Common myeloid progenitor, CD34-positive (primary cell): ENCODE results near the gene PTPRM.

Experiments
- CTCF ChIA-PET: fragments of 350-600 bp; sonication (Branson Sonifier 250); formaldehyde crosslinking; loops from one replicate; lab custom pipeline; 2021; ENCODE audit warnings: antibody characterized with exemption; lab: Charles Lee
- POLR2A ChIA-PET: fragments of 350-600 bp; sonication (Branson Sonifier 250); formaldehyde crosslinking; loops from one replicate; lab custom pipeline; 2021; ENCODE audit warnings: antibody characterized with exemption; lab: Charles Lee
- DNase-seq, 3 donors: peaks; one replicate each; pipeline versions ENCODE4 v3.0.0 to v3.0.0-alpha.2; 2013
- H3K27ac ChIP-seq, 2 experiments: 1 replicate in 1 of 2; 2 replicates in 1 of 2; pipeline ENCODE4 v1.7.0; 2013; ENCODE audit warnings: inconsistent platforms in 2 of 2, low read length in 2 of 2, mild to moderate bottlenecking in 2 of 2, low read depth in 1 of 2, moderate library complexity in 1 of 2; ENCODE audit not compliant: severe bottlenecking in 2 of 2, insufficient read depth in 1 of 2, poor library complexity in 1 of 2
- H3K27me3 ChIP-seq, 5 experiments: replicated peaks in 2 of 5; 1 replicate in 3 of 5; 2 replicates in 2 of 5; pipeline versions ENCODE4 v1.6.1 to v1.7.0; 2013; ENCODE audit warnings: low read length in 4 of 5, mild to moderate bottlenecking in 2 of 5, moderate library complexity in 2 of 5, inconsistent platforms in 1 of 5; ENCODE audit not compliant: insufficient read depth in 5 of 5, control insufficient read depth in 4 of 5
- H3K36me3 ChIP-seq, 4 experiments: 1 replicate in 2 of 4; 2 replicates in 2 of 4; pipeline versions ENCODE4 v1.6.1 to v1.7.0; 2013; ENCODE audit warnings: low read length in 3 of 4, control low read depth in 1 of 4, mild to moderate bottlenecking in 1 of 4; ENCODE audit not compliant: control insufficient read depth in 4 of 4, insufficient read depth in 4 of 4
- H3K4me1 ChIP-seq, 4 experiments: 1 replicate in 3 of 4; 2 replicates in 1 of 4; pipeline versions ENCODE4 v1.6.1 to v1.7.1; 2013; ENCODE audit warnings: low read length in 3 of 4, mild to moderate bottlenecking in 3 of 4, control low read depth in 1 of 4, inconsistent platforms in 1 of 4, moderate library complexity in 1 of 4; ENCODE audit not compliant: control insufficient read depth in 4 of 4, insufficient read depth in 4 of 4; ENCODE audit errors: control extremely low read depth in 1 of 4
- H3K4me3 ChIP-seq, 7 experiments: 1 replicate in 4 of 7; 2 replicates in 3 of 7; pipeline versions ENCODE4 v1.5.1 to v1.7.0; 2013; ENCODE audit warnings: mild to moderate bottlenecking in 7 of 7, low read length in 6 of 7, moderate library complexity in 6 of 7, inconsistent platforms in 2 of 7, low read depth in 2 of 7, control low read depth in 1 of 7; ENCODE audit not compliant: insufficient read depth in 4 of 7, control insufficient read depth in 1 of 7; ENCODE audit errors: extremely low read depth in 1 of 7
- H3K9me3 ChIP-seq, 5 experiments: 1 replicate in 4 of 5; 2 replicates in 1 of 5; pipeline versions ENCODE4 v1.6.1 to v1.7.1; 2013; ENCODE audit warnings: low read length in 4 of 5, mild to moderate bottlenecking in 2 of 5, inconsistent platforms in 1 of 5, low read depth in 1 of 5, moderate library complexity in 1 of 5; ENCODE audit not compliant: control insufficient read depth in 4 of 5, insufficient read depth in 2 of 5; ENCODE audit errors: control extremely low read depth in 1 of 5
- WGBS: methylation state at CpG from one replicate; pipeline ENCODE4 v1.1.5; 2013; ENCODE audit not compliant: insufficient coverage; 5-methylcytosine and 5-hydroxymethylcytosine counted together

PTPRM gene

GRCh38 chr18:8004792-8005191, 437.7 kb downstream of the PTPRM start:
- H3K27me3 ChIP-seq = no peaks in the 10 kb centered on the region
- H3K4me3 ChIP-seq = no peak overlapping the region
- H3K27ac ChIP-seq = no peak overlapping the region
- H3K4me1 ChIP-seq = peaks cover 0 to 3% (median under 1%) of the 10 kb centered on the region in 4 experiments
- no peaks in the 10 kb centered on the region for H3K9me3 ChIP-seq
- no peak for DNase-seq
- ChIA-PET CTCF (no interaction called here), POLR2A (no interaction called here)
- WGBS = no CpG with 5 or more reads among the region's 3 CpGs
- H3K36me3 ChIP-seq = no peaks in the 10 kb centered on the region

GRCh38 chr18:8005870-8006569, 438.9 kb downstream of the PTPRM start:
- Histone ChIP-seq H3K36me3 (no peaks in the 10 kb centered on the region), H3K9me3 (no peaks in the 10 kb centered on the region), H3K4me3 (no peak overlapping the region), H3K4me1 (peaks cover 0 to 3% (median under 1%) of the 10 kb centered on the region in 4 experiments), H3K27ac (no peak overlapping the region), H3K27me3 (no peaks in the 10 kb centered on the region)
- WGBS = 92% methylated on average over 5 of the region's 7 CpGs
- ChIA-PET CTCF (no interaction called here), POLR2A (no interaction called here)
- no peak for DNase-seq

GRCh38 chr18:8006979-8007378, 439.9 kb downstream of the PTPRM start:
- no peak overlapping the region for H3K4me3 ChIP-seq
- no peak for DNase-seq
- no peaks in the 10 kb centered on the region for H3K27me3 ChIP-seq
- H3K4me1 ChIP-seq = no peaks in the 10 kb centered on the region
- H3K9me3 ChIP-seq = no peaks in the 10 kb centered on the region
- H3K27ac ChIP-seq = no peak overlapping the region
- ChIA-PET POLR2A (no interaction called here), CTCF (no interaction called here)
- WGBS = no CpG with 5 or more reads among the region's 3 CpGs
- H3K36me3 ChIP-seq = no peaks in the 10 kb centered on the region

- POLR2A ChIA-PET = no interaction called here
- H3K4me1 ChIP-seq = no peaks in the 10 kb centered on the region
- H3K9me3 ChIP-seq = no peaks in the 10 kb centered on the region
- H3K27me3 ChIP-seq = no peaks in the 10 kb centered on the region
- H3K27ac ChIP-seq = no peak overlapping the region
- 60% methylated on average over 1 of the region's 4 CpGs for WGBS
- no peak overlapping the region for H3K4me3 ChIP-seq
- no peak for DNase-seq
- CTCF ChIA-PET = no interaction called here
- H3K36me3 ChIP-seq = peaks cover 0 to 2% (median 0%) of the 10 kb centered on the region in 4 experiments
Measured at GRCh38 chr18:8008033-8008432, 440.9 kb downstream of the PTPRM start.

- 86% methylated on average over 1 of the region's 1 CpG for WGBS
- Histone ChIP-seq H3K9me3 (no peaks in the 10 kb centered on the region), H3K4me1 (no peaks in the 10 kb centered on the region), H3K36me3 (peaks cover 0 to 2% (median 0%) of the 10 kb centered on the region in 4 experiments), H3K4me3 (no peak overlapping the region), H3K27me3 (no peaks in the 10 kb centered on the region), H3K27ac (no peak overlapping the region)
- no peak for DNase-seq
- ChIA-PET CTCF (no interaction called here), POLR2A (no interaction called here)
Measured at GRCh38 chr18:8011361-8011760, 444.2 kb downstream of the PTPRM start.

GRCh38 chr18:8011906-8012305, 444.8 kb downstream of the PTPRM start:
- ChIA-PET POLR2A (no interaction called here), CTCF (no interaction called here)
- Histone ChIP-seq H3K27ac (no peak overlapping the region), H3K4me1 (no peaks in the 10 kb centered on the region), H3K9me3 (no peaks in the 10 kb centered on the region), H3K4me3 (no peak overlapping the region), H3K27me3 (no peaks in the 10 kb centered on the region), H3K36me3 (peaks cover 0 to 2% (median 0%) of the 10 kb centered on the region in 4 experiments)
- WGBS = 100% methylated on average over 1 of the region's 4 CpGs
- no peak for DNase-seq

GRCh38 chr18:8018701-8019331, 451.7 kb downstream of the PTPRM start:
- H3K4me1 ChIP-seq = no peaks in the 10 kb centered on the region
- POLR2A ChIA-PET = no interaction called here
- no peak for DNase-seq
- CTCF ChIA-PET = no interaction called here
- WGBS = 100% methylated on average over 3 of the region's 6 CpGs
- H3K4me3 ChIP-seq = no peak overlapping the region
- H3K27me3 ChIP-seq = no peaks in the 10 kb centered on the region
- no peaks in the 10 kb centered on the region for H3K9me3 ChIP-seq
- H3K36me3 ChIP-seq = no peaks in the 10 kb centered on the region
- H3K27ac ChIP-seq = no peak overlapping the region
